K562 (cell line): ENCODE measurements around the gene NT5C1B. TPM values are rescaled to one million over a fixed set of nuclear protein-coding genes. Genes with fewer than 3 reads are reported as not detected.

Experiments
- ATAC-seq: fragments of 200-7000 bp; cut with Tn5 transposase; 3 replicates; pipeline ENCODE4 v1.9.1; 2020; ENCODE audit warnings: moderate library complexity
- BruUV-seq: library from RNA; stranded (reverse); fragments of 400-500 nt; replicated peaks from 2 replicates; lab custom pipeline; 2021; lab: Mats Ljungman, UMichigan
- CTCF ChIA-PET: fragments of 300-600 bp; formaldehyde crosslinking; extraction: SDS; loops from one replicate; lab custom pipeline; 2021; ENCODE audit warnings: low intra/inter-chr PET ratio; lab: Yijun Ruan, JAX
- POLR2A ChIA-PET: fragments of 300-600, 350-650 bp; sonication (Branson Sonifier 250); formaldehyde crosslinking; extraction: SDS; loops from one replicate; lab custom pipeline; 2021; ENCODE audit warnings: antibody characterized with exemption, inconsistent platforms; lab: Yijun Ruan, JAX
- DNase-seq, 4 experiments: peaks; one replicate each; pipeline versions ENCODE4 v3.0.0 to v3.0.0-alpha.2; 2011 to 2018; ENCODE audit warnings: low spot score in 3 of 4, mixed read lengths in 3 of 4; ENCODE audit errors: extremely low read depth in 1 of 4
- FAIRE-seq: peaks from 2 replicates; lab custom pipeline; 2011; peaks lifted over from hg19 to GRCh38; lab: Jason Lieb, UNC
- H2AFZ ChIP-seq: 2 replicates; pipeline ENCODE4 v1.6.0; 2011; ENCODE audit warnings: low read depth, low read length, control low read depth, inconsistent platforms
- H3K27ac ChIP-seq: fragments of 200-600 bp; 3 replicates; pipeline ENCODE4 v1.8.0; 2011; ENCODE audit warnings: low read depth, mild to moderate bottlenecking, control low read depth, inconsistent platforms, low read length, moderate library complexity, mixed read lengths; ENCODE audit errors: extremely low read depth
- H3K27me3 ChIP-seq, 2 experiments: fragments of 300-600 bp in 1 of 2; 2 replicates in 1 of 2; 3 replicates in 1 of 2; pipeline versions ENCODE4 v1.6.0 to v1.8.0; 2011; ENCODE audit warnings: inconsistent platforms in 2 of 2, low read length in 2 of 2, mild to moderate bottlenecking in 1 of 2, mixed read lengths in 1 of 2, moderate library complexity in 1 of 2; ENCODE audit not compliant: control insufficient read depth in 2 of 2, insufficient read depth in 2 of 2
- H3K36me3 ChIP-seq: fragments of 300-600 bp; 3 replicates; pipeline ENCODE4 v1.8.0; 2011; ENCODE audit warnings: mild to moderate bottlenecking, low read length, inconsistent platforms; ENCODE audit not compliant: control insufficient read depth, insufficient read depth
- H3K4me1 ChIP-seq, 2 experiments: fragments of 200-600 bp in 1 of 2; replicated peaks in 1 of 2; 2 replicates in 1 of 2; 3 replicates in 1 of 2; pipeline versions ENCODE4 v1.5.1 to v1.8.0; 2011; ENCODE audit warnings: inconsistent platforms in 2 of 2, low read length in 2 of 2, mild to moderate bottlenecking in 1 of 2, mixed read lengths in 1 of 2, moderate library complexity in 1 of 2; ENCODE audit not compliant: control insufficient read depth in 2 of 2, insufficient read depth in 2 of 2
- H3K4me2 ChIP-seq: 2 replicates; pipeline ENCODE4 v1.6.1; 2011; ENCODE audit warnings: low read length, control low read depth, inconsistent platforms, mixed read lengths; ENCODE audit not compliant: insufficient read depth
- H3K4me3 ChIP-seq: fragments of 200-600 bp; sonication (generic), shearing (Covaris generic); 2 replicates; pipeline ENCODE4 v1.5.1; 2016; ENCODE audit warnings: control low read depth, inconsistent platforms
- H3K79me2 ChIP-seq: fragments of 200-600 bp; 3 replicates; pipeline ENCODE4 v1.8.0; 2011; ENCODE audit warnings: low read length, inconsistent platforms; ENCODE audit not compliant: control insufficient read depth, insufficient read depth
- H3K9ac ChIP-seq, 2 experiments: 2 replicates each; pipeline versions ENCODE4 v1.6.0 to v1.6.1; 2011; ENCODE audit warnings: low read depth in 2 of 2, low read length in 2 of 2, control low read depth in 1 of 2, inconsistent platforms in 1 of 2, mild to moderate bottlenecking in 1 of 2, mixed read lengths in 1 of 2; ENCODE audit not compliant: insufficient read depth in 1 of 2
- H3K9me1 ChIP-seq: one replicate; pipeline ENCODE4 v1.6.0; 2011; ENCODE audit warnings: inconsistent platforms, mild to moderate bottlenecking, low read length, moderate library complexity; ENCODE audit not compliant: control insufficient read depth, insufficient read depth
- H3K9me3 ChIP-seq: replicated peaks from 2 replicates; pipeline ENCODE4 v1.5.1; 2011; ENCODE audit warnings: low read depth, low read length, inconsistent platforms; ENCODE audit not compliant: control insufficient read depth, insufficient read depth
- H4K20me1 ChIP-seq: replicated peaks from 2 replicates; pipeline ENCODE4 v1.6.1; 2011; ENCODE audit warnings: low read length, inconsistent platforms, mixed read lengths; ENCODE audit not compliant: control insufficient read depth, insufficient read depth
- BDP1 ChIP-seq: IDR thresholded peaks from 3 replicates; pipeline ENCODE4 v1.6.1; 2011; ENCODE audit not compliant: insufficient read length, insufficient read depth
- BRD4 ChIP-seq: fragments of 200-600 bp; sonication (generic); IDR thresholded peaks from 2 replicates; pipeline ENCODE4 v1.6.1; 2017; ENCODE audit warnings: inconsistent platforms
- BRD9 ChIP-seq: fragments of 450-650 bp; IDR thresholded peaks from 2 replicates; pipeline ENCODE4 v1.6.1; 2018; ENCODE audit warnings: low read depth; ENCODE audit not compliant: partially characterized antibody
- CBX1 ChIP-seq: sonication (generic); IDR thresholded peaks from 2 replicates; pipeline ENCODE4 v1.6.1; 2016; ENCODE audit warnings: antibody characterized with exemption, low read depth, mild to moderate bottlenecking
- GTF2E2 ChIP-seq: fragments of 200-800 bp; sonication (Bioruptor generic); IDR thresholded peaks from 2 replicates; pipeline ENCODE4 v1.6.1; 2016; ENCODE audit warnings: missing genetic modification characterization, missing compliant biosample characterization
- MAFF ChIP-seq: IDR thresholded peaks from 2 replicates; pipeline ENCODE4 v1.6.1; 2012; ENCODE audit warnings: low read length, improper control_type of control experiment
- MAFG ChIP-seq: fragments of 450-650 bp; conservative IDR thresholded peaks from 2 replicates; pipeline ENCODE4 v1.6.1; 2016; ENCODE audit warnings: missing genetic modification characterization, missing compliant biosample characterization
- MAFK ChIP-seq: IDR thresholded peaks from 2 replicates; pipeline ENCODE4 v1.6.1; 2011; ENCODE audit warnings: low read length, improper control_type of control experiment
- MED1 ChIP-seq: sonication (generic); formaldehyde crosslinking; IDR thresholded peaks from 2 replicates; pipeline ENCODE4 v1.8.1; 2023; ENCODE audit warnings: missing genetic modification reagents, borderline replicate concordance
- NCOA1 ChIP-seq: fragments of 450-650 bp; IDR thresholded peaks from 2 replicates; pipeline ENCODE4 v1.6.1; 2016; ENCODE audit warnings: low read depth
- NFE2 ChIP-seq: IDR thresholded peaks from 2 replicates; pipeline ENCODE4 v1.6.1; 2014; ENCODE audit warnings: antibody characterized with exemption, low read depth
- PCBP2 ChIP-seq: fragments of 200-400 bp; formaldehyde crosslinking; IDR thresholded peaks from 2 replicates; pipeline ENCODE4 v1.6.1; 2018; ENCODE audit warnings: low read length, low read depth, mild to moderate bottlenecking, moderate library complexity; ENCODE audit not compliant: poor library complexity, severe bottlenecking
- TBL1XR1 ChIP-seq, 2 experiments: IDR thresholded peaks; 2 replicates each; pipeline ENCODE4 v1.6.1; 2012; ENCODE audit warnings: improper control_type of control experiment in 2 of 2, low read length in 2 of 2, mild to moderate bottlenecking in 1 of 2
- TRIM25 ChIP-seq: fragments of 450-650 bp; IDR thresholded peaks from 2 replicates; pipeline ENCODE4 v1.7.0; 2016; ENCODE audit warnings: borderline replicate concordance
- XRCC4 ChIP-seq: IDR thresholded peaks from one replicate; pipeline ENCODE4 v1.6.1; 2011; ENCODE audit not compliant: insufficient read depth, insufficient read length; ENCODE audit errors: extremely low read depth
- ZBTB17 ChIP-seq: fragments of 450-650 bp; formaldehyde crosslinking; IDR thresholded peaks from 2 replicates; pipeline ENCODE4 v1.4.0; 2020; ENCODE audit warnings: mild to moderate bottlenecking
- ZC3H8 ChIP-seq: fragments of 450-650 bp; IDR thresholded peaks from 2 replicates; pipeline ENCODE4 v1.6.1; 2017
- ZNF134 ChIP-seq: fragments of 250-450 bp; sonication (Bioruptor Pico); conservative IDR thresholded peaks from 2 replicates; pipeline ENCODE4 v1.4.0; 2020
- ZNF274 ChIP-seq: IDR thresholded peaks from 2 replicates; pipeline ENCODE4 v1.6.1; 2011; ENCODE audit warnings: low read depth, mild to moderate bottlenecking, low read length, moderate library complexity, borderline replicate concordance
- ZNF316 ChIP-seq: fragments of 450-650 bp; IDR thresholded peaks from 2 replicates; pipeline ENCODE4 v1.6.1; 2016
- ZNF431 ChIP-seq: sonication (generic); formaldehyde crosslinking; IDR thresholded peaks from 2 replicates; pipeline ENCODE4 v1.8.0; 2022; ENCODE audit warnings: mild to moderate bottlenecking, missing genetic modification reagents
- ZNF449 ChIP-seq: fragments of 250-450 bp; sonication (Bioruptor Pico); IDR thresholded peaks from 2 replicates; pipeline ENCODE4 v1.8.0; 2022; ENCODE audit warnings: moderate library complexity, mild to moderate bottlenecking, inconsistent platforms
- ZNF785 ChIP-seq: fragments of 250-450 bp; sonication (Bioruptor Pico); IDR thresholded peaks from 2 replicates; pipeline ENCODE4 v1.4.0; 2020; ENCODE audit warnings: mild to moderate bottlenecking
- WGBS: fragments of 100-300 bp; shearing (Covaris generic); methylation state at CpG from one replicate; pipeline ENCODE4 v1.1.6; 2016; ENCODE audit warnings: low coverage, mixed read lengths; ENCODE audit not compliant: insufficient coverage; ENCODE audit errors: missing lambda C conversion rate; 5-methylcytosine and 5-hydroxymethylcytosine counted together
- in situ Hi-C: fragments of 300-500 bp; cut with MboI; formaldehyde crosslinking; loops from 4 replicates; pipeline ENCODE4 v1.15.0; 2018; ENCODE audit warnings: inconsistent platforms, mixed read lengths
- intact Hi-C: fragments of 100-400 bp; cut with micrococcal nuclease; formaldehyde crosslinking; loops from 2 replicates; pipeline ENCODE4 v1.14.2; 2022
- polyA plus RNA-seq, 8 experiments: library from polyadenylated mRNA; depleted of rRNA in 4 of 8; stranded (reverse) in 5 of 8; unstranded in 3 of 8; fragments of >200 nt; fragmentation: Nextera tagmentation in 2 of 8; fragmentation: Illumina TruSeq in 1 of 8; extraction: Ambion mirVana in 2 of 8; extraction: Trizol in 1 of 8; gene quantifications; 2 replicates each; pipeline versions ENCODE4 v1.2.1 to v1.2.3, GENCODE V29; 2011 to 2014; ENCODE audit warnings: inconsistent platforms in 1 of 8, missing spikeins in 1 of 8
- total RNA-seq, 7 experiments: library from RNA; depleted of rRNA in 6 of 7; stranded (reverse); fragments of >200 nt in 6 of 7; fragmentation: Illumina TruSeq in 2 of 7; extraction: Trizol in 2 of 7; gene quantifications; 2 replicates each; pipeline versions ENCODE4 v1.2.1 to v1.2.3, GENCODE V29; 2011 to 2021; ENCODE audit warnings: low replicate concordance in 1 of 7

Gene NT5C1B
- total and polyA plus RNA-seq, 9 of the 15 experiments (the other 6 are each of a cell fraction or from before 2014, with no cell fraction given) = 0.07 TPM; not detected in 8

GRCh38 chr2:18552351-18553077 is 36.9 kb downstream of the NT5C1B start:
- DNase-seq (no peak), ATAC-seq (peak; percentile 11; the same call in 1 of the 3 replicates), FAIRE-seq (no peak)
- Histone ChIP-seq H3K9me3 (no peaks in the 10 kb centered on the region), H3K27me3 (no peaks in the 10 kb centered on the region), H3K79me2 (peaks cover 10% of the 10 kb centered on the region; the same call in 1 of the 3 replicates), H2AFZ (peak overlapping the region; percentile 41; the same call in 1 of the 2 replicates), H3K36me3 (peaks cover 8% of the 10 kb centered on the region; the same call in 2 of the 3 replicates), H3K9ac (no peak overlapping the region), H3K4me1 (peaks cover 0 to 22% of the 10 kb centered on the region in 2 experiments; a peak in 3 of 5 replicates), H3K9me1 (no peaks in the 10 kb centered on the region), H3K4me3 (no peak overlapping the region), H3K4me2 (0 out of 2 replicates have a peak overlapping the region, but pooled peaks have one; percentile 18), H4K20me1 (no peaks in the 10 kb centered on the region), H3K27ac (peak overlapping the region; percentile 2; the same call in 1 of the 3 replicates)
- no TSS peak for BruUV-seq
- WGBS = 65% methylated on average over 3 of the region's 3 CpGs
- intact Hi-C loops (loop anchor here (10.0 kb wide), 1 partner anchor 1332 kb away; no protein-coding TSS in a partner anchor), in situ Hi-C loops (no loop called here)
- ChIA-PET CTCF (no interaction called here), POLR2A (no interaction called here)
- TF ChIP-seq ZBTB17 (CRISPR knock-in tag) (no peak), BRD4 (no peak), NFE2 (peak; percentile 80), ZNF316 (peak; percentile 85), PCBP2 (no peak), NCOA1 (no peak), BDP1 (no peak), XRCC4 (no peak), TRIM25 (no peak), ZNF134 (CRISPR knock-in tag) (no peak), MAFF (peak; percentile 60; the same call in 1 of the 2 replicates), ZC3H8 (no peak), TBL1XR1 (IDR thresholded peaks at IDR 0.05; ENCODE audit: low read length in 2 of 2) (no peak), ZNF431 (CRISPR knock-in tag) (no peak), CBX1 (no peak), GTF2E2 (no peak), BRD9 (no peak), MAFG (tag) (peak; percentile 71), ZNF785 (CRISPR knock-in tag) (no peak), ZNF449 (CRISPR knock-in tag) (no peak), ZNF274 (no peak), MAFK (peak; percentile 35; the same call in 1 of the 2 replicates), MED1 (CRISPR knock-in tag) (no peak)
